Endometrial microvascular endothelial cells (primary cell): ENCODE results near the gene TRMU. TPM values are rescaled to one million over a fixed set of nuclear protein-coding genes. Genes with fewer than 3 reads are reported as not detected.

Experiments used
- in situ Hi-C: cut with HindIII; loops from 2 replicates; pipeline ENCODE4 v1.10.0; 2017; ENCODE audit warnings: low sequenced_read_pairs, low pct_unique_long_range_greater_than_20kb; ENCODE audit errors: inconsistent ontology term
- total RNA-seq: library from RNA; depleted of rRNA; stranded (reverse); fragments of >200 nt; gene quantifications from one replicate; pipeline ENCODE4 v1.2.3, GENCODE V29; 2015; ENCODE audit errors: inconsistent ontology term

The TRMU gene
- total RNA-seq, 1 donor from 2014 or later: 43.3 TPM

- in situ Hi-C loops: no loop called here
Measured at GRCh38 chr22:46363611-46364321, 28.3 kb downstream of the TRMU start.

DNA sequence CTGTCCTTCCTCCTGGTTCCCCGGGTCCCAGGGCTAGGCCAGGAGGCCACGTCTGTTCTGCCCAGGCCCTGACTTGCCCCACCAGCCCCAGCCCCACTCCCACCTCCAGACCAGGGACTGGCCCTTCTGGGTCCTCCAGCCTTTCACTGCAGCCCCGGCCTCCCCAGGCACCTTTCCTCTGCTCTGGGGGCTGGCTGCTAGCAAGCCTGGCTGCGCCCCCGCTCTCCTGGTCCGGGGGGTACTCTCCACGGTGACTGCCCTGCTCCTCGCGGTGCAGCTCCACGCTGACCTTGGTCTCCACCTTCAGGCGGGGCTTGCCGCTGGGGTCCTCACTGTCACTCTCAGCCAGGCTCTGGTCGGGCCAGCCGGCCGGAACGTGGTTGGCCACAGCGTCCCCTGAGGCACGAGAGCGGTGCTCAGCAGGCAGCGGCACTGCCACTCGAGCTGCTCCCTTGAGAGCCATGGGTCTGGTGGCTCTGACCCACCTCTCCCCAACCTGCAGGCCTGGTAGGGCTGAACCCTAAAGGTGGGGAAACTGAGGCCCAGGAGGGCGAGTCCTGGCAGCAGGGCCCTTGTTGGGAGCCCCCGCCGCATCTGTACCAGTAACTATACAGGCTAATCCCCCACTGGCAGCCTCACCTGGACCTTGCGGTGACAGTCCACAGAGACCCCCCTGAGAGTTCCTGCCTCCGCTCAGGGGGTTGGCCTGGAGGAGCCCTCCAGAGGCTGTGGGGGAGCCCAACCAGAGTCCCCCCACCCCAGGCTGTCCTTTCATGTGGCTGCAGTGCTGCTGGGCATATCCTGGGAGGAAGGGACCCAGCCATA is 29.0 kb downstream of the TRMU start:
- in situ Hi-C loops: no loop called here

GRCh38 chr22:46365166-46365624 is 29.7 kb downstream of the TRMU start:
- in situ Hi-C loops: no loop called here

- in situ Hi-C loops: no loop called here
Measured at GRCh38 chr22:46366327-46366731, 30.8 kb downstream of the TRMU start.

GRCh38 chr22:46366801-46367706 is 31.5 kb downstream of the TRMU start:
- in situ Hi-C loops: no loop called here

GRCh38 chr22:46367707-46368191 is 32.2 kb downstream of the TRMU start:
- in situ Hi-C loops: no loop called here

GRCh38 chr22:46368422-46368821 is 32.9 kb downstream of the TRMU start:
- in situ Hi-C loops: no loop called here

- in situ Hi-C loops: no loop called here
Measured at GRCh38 chr22:46368871-46369715, 33.6 kb downstream of the TRMU start.

DNA sequence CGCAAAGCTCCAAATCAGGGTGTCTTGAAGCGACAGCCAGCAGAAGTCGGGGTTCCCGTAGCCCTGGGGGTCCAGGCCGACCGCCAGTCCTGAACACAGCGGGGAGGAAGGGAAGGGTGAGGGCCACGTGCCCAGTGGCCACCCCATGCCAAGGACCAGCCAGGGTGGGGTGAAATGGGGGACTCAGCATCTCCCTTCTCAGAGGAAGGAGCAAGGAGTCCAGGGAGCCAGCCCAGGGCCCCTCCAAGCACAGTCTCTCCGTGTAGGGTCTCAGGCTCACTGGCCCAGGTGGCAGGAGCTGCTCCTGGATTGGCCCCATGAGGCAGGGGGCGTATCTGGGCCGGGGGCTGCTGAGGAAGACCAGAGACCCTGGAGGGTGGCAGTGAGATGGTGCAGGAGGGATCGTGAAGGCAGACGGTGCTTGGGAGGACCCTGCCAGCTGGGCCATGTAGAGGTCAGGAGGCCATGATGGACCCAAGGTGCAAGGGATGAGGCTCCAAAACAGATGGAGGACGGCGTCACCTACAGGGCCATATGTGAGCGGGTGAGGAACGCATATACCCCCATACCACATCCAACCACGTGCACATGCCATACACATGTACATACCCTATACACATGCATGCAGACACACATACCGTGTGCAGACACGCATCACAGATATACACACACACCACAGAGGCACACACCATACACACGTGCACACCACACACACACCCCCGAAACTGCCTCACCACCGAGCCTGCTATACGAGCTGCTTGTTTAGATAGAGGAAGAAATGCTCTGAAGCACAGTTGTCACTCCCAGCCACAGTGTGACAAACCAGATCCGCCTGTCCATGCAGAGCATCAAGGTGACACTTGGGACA is 34.4 kb downstream of the TRMU start:
- in situ Hi-C loops: no loop called here

- in situ Hi-C loops: no loop called here
Measured at GRCh38 chr22:46370584-46371291, 35.2 kb downstream of the TRMU start.

- in situ Hi-C loops: no loop called here
Measured at GRCh38 chr22:46371623-46372226, 36.2 kb downstream of the TRMU start.

DNA sequence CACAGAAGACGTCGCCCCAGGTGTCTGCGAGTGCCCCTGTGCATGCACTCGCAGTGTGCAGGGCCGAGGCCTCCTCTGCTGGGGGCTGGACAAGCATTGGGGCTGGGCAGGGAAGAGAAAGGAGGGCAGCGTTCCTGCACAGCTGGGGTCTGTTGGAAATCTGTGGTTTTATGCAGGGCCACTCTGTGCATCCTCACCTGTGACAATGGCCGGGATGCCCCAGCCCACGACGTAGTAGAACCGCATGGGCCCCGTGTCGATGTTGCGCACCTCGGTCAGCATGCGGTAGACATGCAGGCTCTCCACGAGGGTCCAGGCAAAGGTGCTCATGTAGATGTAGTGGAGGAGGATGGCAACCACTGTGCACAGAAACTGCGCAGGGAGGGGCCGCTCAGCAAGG is 37.2 kb downstream of the TRMU start:
- in situ Hi-C loops: no loop called here

DNA sequence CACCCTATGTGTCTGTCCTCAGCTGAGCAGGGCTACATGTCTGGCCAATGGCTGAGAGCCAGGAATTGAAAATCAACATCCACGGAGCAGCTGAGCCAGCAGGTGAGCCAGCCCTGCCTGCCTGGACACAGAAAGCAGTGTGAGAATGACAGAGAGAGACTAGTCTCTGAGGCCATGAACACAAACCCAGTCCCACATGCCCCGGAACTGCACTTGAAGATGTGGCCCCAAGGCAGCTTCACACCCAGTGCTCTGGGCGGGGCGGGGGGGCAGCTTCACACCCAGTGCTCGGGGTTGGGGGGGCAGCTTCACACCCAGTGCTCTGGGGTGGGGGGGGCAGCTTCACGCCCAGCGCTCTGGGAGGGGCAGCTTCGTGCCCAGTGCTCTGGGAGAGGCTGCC is 37.6 kb downstream of the TRMU start:
- in situ Hi-C loops: no loop called here

DNA sequence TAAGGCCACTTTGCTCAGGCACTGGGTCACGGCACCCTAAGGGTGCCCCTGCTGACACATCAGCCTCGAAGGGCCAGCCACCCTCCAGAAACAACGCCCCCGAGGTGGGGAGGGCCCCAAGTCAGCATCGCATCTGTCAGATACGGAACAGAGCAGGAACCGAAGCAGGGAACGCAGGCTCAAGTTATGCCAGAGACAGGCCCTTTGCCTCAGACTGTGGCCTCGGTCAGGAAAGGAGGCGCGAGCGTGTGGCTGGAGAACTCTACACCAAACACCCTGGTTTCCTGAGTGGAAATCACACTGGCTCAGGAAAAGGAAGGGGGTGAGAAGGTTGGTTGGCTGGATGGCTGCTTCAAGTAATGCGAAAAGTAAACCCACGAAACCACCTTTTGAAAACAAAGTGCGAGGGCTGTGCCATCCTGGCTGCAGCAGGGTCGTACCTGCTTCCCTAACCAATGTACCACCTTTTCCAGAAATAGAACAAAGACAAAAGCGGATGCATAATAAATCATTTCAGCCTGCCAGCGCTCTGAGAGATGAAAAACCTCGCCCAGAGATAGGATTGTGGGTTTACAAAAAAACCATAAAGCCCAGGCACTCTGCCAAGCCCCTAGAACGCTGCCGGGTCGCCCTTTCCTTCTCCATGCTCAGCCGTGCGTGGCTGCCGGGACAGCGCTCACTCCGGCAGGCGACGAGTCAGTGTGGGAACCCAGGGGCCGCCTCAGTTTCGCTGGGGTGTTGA is 38.6 kb downstream of the TRMU start:
- in situ Hi-C loops: no loop called here

- in situ Hi-C loops: no loop called here
Measured at GRCh38 chr22:46374663-46375474, 39.4 kb downstream of the TRMU start.
